H1 (cell line): ENCODE data around the gene ZNF576. TPM values are rescaled to one million over a fixed set of nuclear protein-coding genes. Genes with fewer than 3 reads are reported as not detected.

Experiments used
- CTCF ChIA-PET: fragments of 300-600 bp; sonication (Branson Sonifier 250); formaldehyde crosslinking; loops from one replicate; lab custom pipeline; 2021; ENCODE audit not compliant: partially characterized antibody; lab: Charles Lee
- POLR2A ChIA-PET: fragments of 300-600 bp; sonication (Branson Sonifier 250); formaldehyde crosslinking; loops from one replicate; lab custom pipeline; 2021; ENCODE audit warnings: inconsistent platforms; ENCODE audit not compliant: partially characterized antibody; lab: Charles Lee
- DNase-seq, 2 experiments: peaks; one replicate each; pipeline versions ENCODE4 v3.0.0 to v3.0.0-alpha.2; 2010 to 2022; ENCODE audit warnings: low spot score in 2 of 2, low read depth in 1 of 2, mixed read lengths in 1 of 2
- FAIRE-seq: peaks from 2 replicates; lab custom pipeline; 2011; peaks lifted over from hg19 to GRCh38; lab: Jason Lieb, UNC
- H2AFZ ChIP-seq: 2 replicates; pipeline ENCODE4 v1.8.1; 2012; ENCODE audit warnings: low read length, inconsistent platforms
- H2AK5ac ChIP-seq: 2 replicates; pipeline ENCODE4 v1.6.1; 2013; ENCODE audit warnings: low read depth, low read length
- H2BK120ac ChIP-seq: replicated peaks from 2 replicates; pipeline ENCODE3; 2013; ENCODE audit warnings: low read depth, low read length, inconsistent platforms
- H2BK12ac ChIP-seq: 2 replicates; pipeline ENCODE4 v1.6.1; 2013; ENCODE audit warnings: low read depth, low read length
- H2BK15ac ChIP-seq: 2 replicates; pipeline ENCODE4 v1.6.1; 2013; ENCODE audit warnings: low read length
- H2BK20ac ChIP-seq: 2 replicates; pipeline ENCODE4 v1.6.1; 2013; ENCODE audit warnings: low read length
- H2BK5ac ChIP-seq: 2 replicates; pipeline ENCODE4 v1.6.1; 2013; ENCODE audit warnings: low read depth, low read length
- H3K14ac ChIP-seq: 2 replicates; pipeline ENCODE4 v1.6.1; 2013; ENCODE audit warnings: inconsistent platforms; ENCODE audit not compliant: insufficient read length
- H3K18ac ChIP-seq: 2 replicates; pipeline ENCODE4 v1.6.1; 2013; ENCODE audit warnings: low read length; ENCODE audit errors: extremely low read depth
- H3K23ac ChIP-seq: 2 replicates; pipeline ENCODE4 v1.6.1; 2013; ENCODE audit warnings: inconsistent platforms; ENCODE audit not compliant: insufficient read length
- H3K23me2 ChIP-seq: 2 replicates; pipeline ENCODE4 v1.6.1; 2013; ENCODE audit warnings: low read depth, low read length
- H3K27ac ChIP-seq: 2 replicates; pipeline ENCODE4 v1.6.1; 2011; ENCODE audit warnings: low read depth, low read length, inconsistent platforms
- H3K27me3 ChIP-seq, 4 experiments: replicated peaks in 1 of 4; 1 replicate in 1 of 4; 2 replicates in 3 of 4; pipeline versions ENCODE4 v1.6.1 to v1.8.1; 2011 to 2013; ENCODE audit warnings: low read length in 3 of 4, mild to moderate bottlenecking in 3 of 4, inconsistent platforms in 2 of 4, mixed read lengths in 2 of 4, moderate library complexity in 1 of 4; ENCODE audit not compliant: control insufficient read depth in 3 of 4, insufficient read depth in 3 of 4; ENCODE audit errors: extremely low read depth in 1 of 4
- H3K36me3 ChIP-seq, 4 experiments: 2 replicates each; pipeline versions ENCODE4 v1.6.1 to v1.8.1; 2011 to 2013; ENCODE audit warnings: mild to moderate bottlenecking in 4 of 4, low read length in 3 of 4, moderate library complexity in 2 of 4, control low read depth in 1 of 4, inconsistent platforms in 1 of 4; ENCODE audit not compliant: insufficient read depth in 4 of 4, control insufficient read depth in 2 of 4
- H3K4ac ChIP-seq: replicated peaks from 2 replicates; pipeline ENCODE3; 2013; ENCODE audit warnings: low read length, low read depth, mixed read lengths, inconsistent platforms; ENCODE audit not compliant: insufficient read length
- H3K4me1 ChIP-seq, 4 experiments: replicated peaks in 1 of 4; 1 replicate in 1 of 4; 2 replicates in 3 of 4; pipeline versions ENCODE4 v1.6.1 to v1.8.1; 2011 to 2013; ENCODE audit warnings: low read length in 3 of 4, inconsistent platforms in 2 of 4, mixed read lengths in 1 of 4; ENCODE audit not compliant: insufficient read depth in 4 of 4, control insufficient read depth in 3 of 4
- H3K4me2 ChIP-seq, 2 experiments: 2 replicates each; pipeline versions ENCODE4 v1.6.1 to v1.8.1; 2011 to 2013; ENCODE audit warnings: low read depth in 2 of 2, low read length in 2 of 2, control low read depth in 1 of 2, inconsistent platforms in 1 of 2, mild to moderate bottlenecking in 1 of 2; ENCODE audit not compliant: insufficient read depth in 1 of 2
- H3K4me3 ChIP-seq, 4 experiments: fragments of 200-600, 300-600 bp in 1 of 4; sonication (generic), shearing (Covaris generic), sonication (Bioruptor Twin) in 1 of 4; 2 replicates each; pipeline versions ENCODE4 v1.5.1 to v1.8.1; 2011 to 2016; ENCODE audit warnings: low read length in 4 of 4, low read depth in 3 of 4, control low read depth in 2 of 4, inconsistent platforms in 2 of 4, mild to moderate bottlenecking in 2 of 4, mixed read lengths in 1 of 4, moderate library complexity in 1 of 4; ENCODE audit not compliant: insufficient read depth in 2 of 4; ENCODE audit errors: extremely low read depth in 1 of 4
- H3K56ac ChIP-seq: replicated peaks from 2 replicates; pipeline ENCODE3; 2013; ENCODE audit warnings: low read depth, mild to moderate bottlenecking, mixed read lengths, low read length, inconsistent platforms; ENCODE audit not compliant: insufficient read length
- H3K79me1 ChIP-seq: 2 replicates; pipeline ENCODE4 v1.6.1; 2013; ENCODE audit warnings: low read depth, low read length, control low read depth
- H3K79me2 ChIP-seq, 2 experiments: 2 replicates each; pipeline versions ENCODE4 v1.6.1 to v1.8.1; 2012 to 2013; ENCODE audit warnings: low read length in 2 of 2, mild to moderate bottlenecking in 2 of 2, inconsistent platforms in 1 of 2; ENCODE audit not compliant: insufficient read depth in 2 of 2, control insufficient read depth in 1 of 2
- H3K9ac ChIP-seq, 4 experiments: replicated peaks in 1 of 4; 1 replicate in 1 of 4; 2 replicates in 3 of 4; pipeline versions ENCODE4 v1.6.1 to v1.8.1; 2011 to 2013; ENCODE audit warnings: low read depth in 3 of 4, low read length in 3 of 4, control low read depth in 2 of 4, mild to moderate bottlenecking in 2 of 4, moderate library complexity in 2 of 4, inconsistent platforms in 1 of 4; ENCODE audit errors: extremely low read depth in 1 of 4
- H3K9me3 ChIP-seq, 2 experiments: 2 replicates each; pipeline versions ENCODE4 v1.6.1 to v1.8.1; 2012 to 2013; ENCODE audit warnings: mild to moderate bottlenecking in 2 of 2, moderate library complexity in 2 of 2, control low read depth in 1 of 2, inconsistent platforms in 1 of 2, low read depth in 1 of 2, low read length in 1 of 2, mixed read lengths in 1 of 2; ENCODE audit not compliant: insufficient read depth in 2 of 2
- H4K20me1 ChIP-seq, 2 experiments: replicated peaks in 1 of 2; 2 replicates each; pipeline versions ENCODE3 to v1.8.1; 2011 to 2013; ENCODE audit warnings: inconsistent platforms in 2 of 2, low read length in 2 of 2, mild to moderate bottlenecking in 1 of 2; ENCODE audit not compliant: insufficient read depth in 2 of 2, control insufficient read depth in 1 of 2
- H4K5ac ChIP-seq: 2 replicates; pipeline ENCODE4 v1.6.1; 2013; ENCODE audit warnings: low read length, low read depth, mixed read lengths, inconsistent platforms; ENCODE audit not compliant: insufficient read length
- H4K8ac ChIP-seq: 2 replicates; pipeline ENCODE4 v1.8.0; 2013; ENCODE audit warnings: mild to moderate bottlenecking, moderate library complexity, low read length, inconsistent platforms; ENCODE audit not compliant: insufficient read depth; ENCODE audit errors: extremely low read depth
- H4K91ac ChIP-seq: replicated peaks from 2 replicates; pipeline ENCODE3; 2013; ENCODE audit warnings: low read length, mixed read lengths, inconsistent platforms; ENCODE audit not compliant: insufficient read length
- CHD1 ChIP-seq: IDR thresholded peaks from 2 replicates; pipeline ENCODE4 v1.6.1; 2012; ENCODE audit warnings: low read depth, low read length, improper control_type of control experiment
- HDAC2 ChIP-seq, 2 experiments: fragments of 300-600 bp in 1 of 2; sonication (generic) in 1 of 2; IDR thresholded peaks; 2 replicates each; pipeline ENCODE4 v1.6.1; 2011 to 2012; ENCODE audit warnings: low read depth in 2 of 2, low read length in 2 of 2, mild to moderate bottlenecking in 2 of 2, moderate library complexity in 2 of 2, borderline replicate concordance in 1 of 2, inconsistent platforms in 1 of 2
- KDM4A ChIP-seq: IDR thresholded peaks from one replicate; pipeline ENCODE4 v1.7.1; 2012; ENCODE audit warnings: low read depth, mild to moderate bottlenecking, moderate library complexity, low read length, inconsistent platforms; ENCODE audit not compliant: severe bottlenecking
- POLR2AphosphoS5 ChIP-seq: IDR thresholded peaks from 2 replicates; pipeline ENCODE4 v1.6.1; 2011; ENCODE audit warnings: low read depth, low read length
- SIX5 ChIP-seq: IDR thresholded peaks from 2 replicates; pipeline ENCODE4 v1.6.1; 2011; ENCODE audit warnings: mild to moderate bottlenecking, low read depth, low read length
- YY1 ChIP-seq: IDR thresholded peaks from 2 replicates; pipeline ENCODE4 v1.6.1; 2011; ENCODE audit warnings: low read depth, mild to moderate bottlenecking, low read length
- WGBS, 2 experiments: shearing (Covaris generic) in 1 of 2; methylation state at CpG; one replicate each; pipeline versions ENCODE4 v1.1.6 to v1.1.7; 2013 to 2015; ENCODE audit warnings: low lambda C conversion rate in 2 of 2, mixed read lengths in 2 of 2, inconsistent platforms in 1 of 2, low coverage in 1 of 2, missing lambda C conversion rate in 1 of 2; ENCODE audit not compliant: insufficient replicate concordance in 2 of 2, insufficient coverage in 1 of 2, insufficient read length in 1 of 2; ENCODE audit errors: extremely low coverage in 1 of 2, missing lambda C conversion rate in 1 of 2; 5-methylcytosine and 5-hydroxymethylcytosine counted together
- polyA plus RNA-seq, 7 experiments: library from polyadenylated mRNA; depleted of rRNA in 3 of 7; stranded (reverse) in 5 of 7; unstranded in 2 of 7; fragments of >200 nt in 5 of 7; fragments of 200-250 nt in 2 of 7; gene quantifications; 1 replicate in 5 of 7; 2 replicates in 1 of 7; 4 replicates in 1 of 7; pipeline versions ENCODE4 v1.2.1 to v1.2.3, GENCODE V29; 2011 to 2013; ENCODE audit warnings: missing spikeins in 2 of 7, mixed read lengths in 2 of 7
- total RNA-seq: library from RNA; stranded (reverse); fragmentation: NEBNext Ultra II Directional; extraction: Animal tissue kit (Norgen Biotek cat#: 25700); gene quantifications from 2 replicates; pipeline ENCODE4 v1.2.1, GENCODE V29; 2021

Gene ZNF576
- total and polyA plus RNA-seq, 2 of the 8 experiments (the other 6 are each of a cell fraction or from before 2014, with no cell fraction given), result 13.6 to 32.4 TPM

GRCh38 chr19:43554317-43554895 is 42.0 kb upstream of the ZNF576 start:
- Histone ChIP-seq H2BK12ac (no peak overlapping the region), H3K14ac (no peak overlapping the region), H3K79me1 (0 out of 2 replicates have a peak, but pooled peaks cover 3% of the 10 kb centered on the region), H3K9me3 (no peaks in the 10 kb centered on the region), H3K4me1 (0 out of 7 replicates have a peak, but pooled peaks cover 0 to 2% (median 0%) of the 10 kb centered on the region in 4 experiments), H4K20me1 (peaks cover 0 to 4% of the 10 kb centered on the region in 2 experiments), H3K27ac (no peak overlapping the region), H2AFZ (no peak overlapping the region), H3K36me3 (peaks cover 5 to 28% (median 17%) of the 10 kb centered on the region in 4 experiments; a peak in 6 of 8 replicates), H3K4me3 (no peak overlapping the region), H4K5ac (no peak overlapping the region), H4K8ac (no peak overlapping the region), H3K23ac (no peak overlapping the region), H3K4ac (no peak overlapping the region), H4K91ac (no peak overlapping the region), H2AK5ac (no peak overlapping the region), H2BK120ac (no peak overlapping the region), H2BK5ac (no peak overlapping the region), H3K79me2 (no peaks in the 10 kb centered on the region), H3K9ac (no peak overlapping the region), H2BK20ac (no peak overlapping the region), H2BK15ac (no peak overlapping the region), H3K27me3 (no peaks in the 10 kb centered on the region), H3K56ac (no peak overlapping the region), H3K23me2 (no peaks in the 10 kb centered on the region), H3K4me2 (no peak overlapping the region), H3K18ac (no peak overlapping the region)
- 94% methylated on average over 15 of the region's 15 CpGs; no CpG with 5 or more reads in 1 of the 2 experiments for WGBS, 2 experiments
- TF ChIP-seq CHD1 (no peak), YY1 (no peak), HDAC2 (IDR thresholded peaks at IDR 0.05; ENCODE audit: borderline replicate concordance in 1 of 2, low read depth in 2 of 2, low read length in 2 of 2) (no peak), POLR2AphosphoS5 (no peak), SIX5 (no peak), KDM4A (no peak)
- FAIRE-seq, result no peak
- ChIA-PET POLR2A (interaction anchor here (1.3 to 2.0 kb wide), 4 partner anchors 15 to 49 kb away, joined by 3 to 9 read pairs (median 4); partner anchors contain the start of genes PINLYP and XRCC1), CTCF (interaction anchor here (0.7 to 10.7 kb wide), 19 partner anchors 11 to 107 kb away, joined by 3 to 122 read pairs (median 5); partner anchors contain the start of genes IRGQ, XRCC1, ZNF575 and ZNF576)
- no peak for DNase-seq
